Kidney epithelial cell (primary cell): ENCODE measurements around the gene ADGRL1. TPM values are rescaled to one million over a fixed set of nuclear protein-coding genes. Genes with fewer than 3 reads are reported as not detected.

Source experiments
- DNase-seq: peaks from one replicate; pipeline ENCODE4 v3.0.0-alpha.2; 2010; ENCODE audit warnings: low read depth
- H3K27me3 ChIP-seq: 2 replicates; pipeline ENCODE4 v1.6.0; 2011; ENCODE audit warnings: low read length; ENCODE audit not compliant: control insufficient read depth, insufficient read depth
- H3K36me3 ChIP-seq: 2 replicates; pipeline ENCODE4 v1.5.1; 2011; ENCODE audit warnings: low read length; ENCODE audit not compliant: control insufficient read depth, insufficient read depth
- H3K4me3 ChIP-seq: 2 replicates; pipeline ENCODE4 v1.5.1; 2011; ENCODE audit warnings: low read depth, mild to moderate bottlenecking, control low read depth, low read length
- CTCF ChIP-seq: IDR thresholded peaks from 2 replicates; pipeline ENCODE4 v1.5.1; 2011; ENCODE audit warnings: mild to moderate bottlenecking, moderate library complexity, low read length, control low read depth, inconsistent platforms; ENCODE audit not compliant: insufficient read depth, poor library complexity, severe bottlenecking
- total RNA-seq: library from RNA; depleted of rRNA; stranded (reverse); fragments of >200 nt; gene quantifications from 2 replicates; pipeline ENCODE4 v1.2.3, GENCODE V29; 2015

Gene ADGRL1
- total RNA-seq, 1 donor from 2014 or later = 15.0 TPM

DNA sequence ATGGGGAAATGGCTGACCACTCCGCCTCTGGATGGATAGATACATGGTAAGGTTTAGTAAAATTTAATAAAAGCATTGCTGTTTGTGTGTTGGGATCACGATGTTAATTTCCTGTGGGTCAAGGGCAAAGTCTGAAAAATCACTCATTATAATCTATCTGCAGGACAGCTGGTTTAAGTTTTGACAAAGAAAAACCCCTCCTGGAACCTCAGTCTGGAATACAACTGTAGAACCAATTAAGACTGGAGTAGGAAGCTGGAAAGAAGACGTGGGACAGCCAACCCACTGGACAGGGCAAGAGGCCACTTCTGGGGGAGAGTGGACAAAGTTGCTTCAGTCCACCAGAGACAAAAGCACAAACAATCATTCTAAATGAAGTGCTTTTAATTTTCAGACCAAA, 86.8 kb downstream of the ADGRL1 start:
- no peak for TF ChIP-seq CTCF
- Histone ChIP-seq H3K36me3 (peaks cover 2% of the 10 kb centered on the region), H3K4me3 (no peak overlapping the region), H3K27me3 (no peaks in the 10 kb centered on the region)
- no peak for DNase-seq

- peaks cover 2% of the 10 kb centered on the region for H3K36me3 ChIP-seq
- peak overlapping the region; percentile 33 for H3K4me3 ChIP-seq
- DNase-seq = peak; percentile 42
- no peak for TF ChIP-seq CTCF
- H3K27me3 ChIP-seq = no peaks in the 10 kb centered on the region
These were observed 87.6 kb downstream of the ADGRL1 start for GRCh38 chr19:14118165-14119051.

DNA sequence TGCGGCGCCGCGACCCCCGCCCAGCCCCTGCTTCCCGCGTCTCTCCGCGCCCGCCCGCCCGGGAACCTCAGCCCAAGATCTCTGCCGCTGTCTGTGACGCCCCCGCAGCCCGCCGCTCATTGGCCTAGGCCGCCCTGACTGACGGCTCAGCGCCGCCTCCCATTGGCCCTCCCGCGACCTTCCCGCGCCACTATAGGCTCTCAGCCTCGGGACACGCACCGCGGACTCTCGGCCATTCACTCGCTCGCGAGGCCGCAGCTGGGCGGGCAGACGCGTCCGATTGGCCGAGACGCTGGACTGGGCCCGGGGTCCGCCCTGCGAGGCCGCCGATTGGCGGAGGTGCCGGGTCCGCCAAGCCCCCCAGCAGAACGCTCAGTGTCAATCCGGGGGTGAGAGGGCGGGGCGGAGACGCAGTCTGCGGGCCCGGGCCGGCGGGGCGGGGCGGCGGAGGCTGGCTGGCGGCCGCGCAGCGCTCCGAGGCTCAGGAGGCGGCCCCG, 88.3 kb downstream of the ADGRL1 start, which contains the start of gene PRKACA:
PRKACA (minus strand) TSS at position 95 of the 497 bp plus-strand sequence. CDS start 215 bp downstream, outside the sequence.
- Histone ChIP-seq H3K36me3 (peaks cover 2% of the 10 kb centered on the region), H3K27me3 (no peaks in the 10 kb centered on the region), H3K4me3 (peak within 1 kb of the TSS; percentile 82)
- TF ChIP-seq CTCF = no peak
- peak; percentile 91 for DNase-seq

- no peak for TF ChIP-seq CTCF
- no peak for DNase-seq
- Histone ChIP-seq H3K4me3 (peak overlapping the region; percentile 82), H3K36me3 (peaks cover 2% of the 10 kb centered on the region), H3K27me3 (no peaks in the 10 kb centered on the region)
These were observed 88.9 kb downstream of the ADGRL1 start for GRCh38 chr19:14116918-14117578.

- H3K36me3 ChIP-seq = peaks cover under 1% of the 10 kb centered on the region
- no peak for DNase-seq
- peak overlapping the region; percentile 82 for H3K4me3 ChIP-seq
- TF ChIP-seq CTCF = no peak
- H3K27me3 ChIP-seq = no peaks in the 10 kb centered on the region
These were observed 89.4 kb downstream of the ADGRL1 start for GRCh38 chr19:14116525-14116917.
